Effector memory CD8-positive, alpha-beta T cell (primary cell): ENCODE data around the gene SFTPD.
A peak's percentile ranks its signal among the peaks of the same experiment; 100 is the strongest.
"Not testable (repeated sequence)": the region's sequence is repeated elsewhere in the genome, so short reads cannot be mapped to it uniquely, and the experiment has no call there.

Experiments
- ATAC-seq: fragments of 150-1000 bp; cut with Tn5 transposase; replicated peaks from 2 replicates; pipeline ENCODE4 v1.10.0; 2021; ENCODE audit warnings: mild to moderate bottlenecking, moderate library complexity
- DNase-seq, 3 experiments: peaks; one replicate each; pipeline ENCODE4 v3.0.0; 2021
- H3K27ac Mint-ChIP-seq, 2 donors: one replicate each; pipeline ENCODE4 v1.8.0; 2022; ENCODE audit warnings: mild to moderate bottlenecking in 2 of 2, mixed read lengths in 2 of 2, moderate library complexity in 2 of 2
- H3K27me3 Mint-ChIP-seq, 2 donors: one replicate each; pipeline ENCODE4 v1.8.0; 2022; ENCODE audit warnings: mixed read lengths in 2 of 2
- H3K36me3 Mint-ChIP-seq: one replicate; pipeline ENCODE4 v1.8.0; 2022; ENCODE audit warnings: mild to moderate bottlenecking, moderate library complexity, mixed read lengths; ENCODE audit not compliant: insufficient read depth
- H3K4me1 Mint-ChIP-seq, 2 donors: one replicate each; pipeline ENCODE4 v1.8.0; 2022; ENCODE audit warnings: low read depth in 2 of 2, mixed read lengths in 2 of 2
- H3K4me3 Mint-ChIP-seq, 2 donors: one replicate each; pipeline ENCODE4 v1.8.0; 2022; ENCODE audit warnings: mild to moderate bottlenecking in 2 of 2, mixed read lengths in 2 of 2, moderate library complexity in 2 of 2
- H3K9me3 Mint-ChIP-seq, 2 donors: one replicate each; pipeline ENCODE4 v1.8.0; 2022; ENCODE audit warnings: mixed read lengths in 2 of 2

The SFTPD gene

GRCh38 chr10:79898597-79899325, 50.1 kb downstream of the SFTPD start:
- no peaks in the 10 kb centered on the region for H3K36me3 Mint-ChIP-seq
- peaks cover 0 to 2% of the 10 kb centered on the region in 2 donors for H3K4me1 Mint-ChIP-seq
- H3K9me3 Mint-ChIP-seq, result no peaks in the 10 kb centered on the region

GRCh38 chr10:79892896-79893295, 56.0 kb downstream of the SFTPD start:
- H3K9me3 Mint-ChIP-seq, ATAC-seq, H3K4me3 Mint-ChIP-seq, DNase-seq, H3K4me1 Mint-ChIP-seq, H3K36me3 Mint-ChIP-seq: not testable (repeated sequence)
- peak overlapping the region in 1 of 2 donors; percentile 22 for H3K27ac Mint-ChIP-seq
- H3K27me3 Mint-ChIP-seq, result peaks cover 32 to 54% of the 10 kb centered on the region in 2 donors

More at GRCh38 chr10:79898597-79899325, 50.1 kb downstream of the SFTPD start:
- H3K4me3 Mint-ChIP-seq, result no peak overlapping the region
- ATAC-seq, result no peak
- peaks cover 32 to 59% of the 10 kb centered on the region in 2 donors for H3K27me3 Mint-ChIP-seq
- DNase-seq, result no peak
- H3K27ac Mint-ChIP-seq, result no peak overlapping the region

GRCh38 chr10:79890469-79890868, 58.4 kb downstream of the SFTPD start:
- H3K9me3 Mint-ChIP-seq, result no peaks in the 10 kb centered on the region
- DNase-seq, result no peak
- no peak overlapping the region for H3K27ac Mint-ChIP-seq
- no peaks in the 10 kb centered on the region for H3K36me3 Mint-ChIP-seq
- no peaks in the 10 kb centered on the region for H3K4me1 Mint-ChIP-seq
- H3K27me3 Mint-ChIP-seq, result peaks cover 40 to 48% of the 10 kb centered on the region in 2 donors
- no peak for ATAC-seq
- no peak overlapping the region for H3K4me3 Mint-ChIP-seq

DNA sequence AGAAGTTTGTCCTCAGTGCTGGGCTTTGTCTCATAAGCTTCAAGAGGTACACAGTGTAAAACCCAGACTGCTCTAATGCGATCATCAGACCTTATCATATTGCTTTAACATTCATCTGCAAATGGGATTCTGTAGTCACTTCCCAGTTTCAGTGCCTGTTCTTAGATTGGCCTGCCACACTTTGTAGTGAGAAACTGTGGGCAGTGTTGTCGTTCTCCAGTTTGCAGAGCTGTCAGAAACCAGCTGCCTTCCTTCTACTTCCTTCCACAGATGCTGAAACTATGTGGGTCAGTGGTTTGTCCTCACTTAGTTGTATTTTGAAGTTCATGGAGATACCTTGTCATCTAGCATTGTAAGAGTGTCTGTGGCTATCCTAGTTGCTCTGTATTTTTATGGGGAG, 59.9 kb downstream of the SFTPD start:
- H3K9me3 Mint-ChIP-seq, H3K4me3 Mint-ChIP-seq, H3K36me3 Mint-ChIP-seq, H3K27ac Mint-ChIP-seq, H3K4me1 Mint-ChIP-seq, DNase-seq, ATAC-seq: not testable (repeated sequence)
- H3K27me3 Mint-ChIP-seq, result peaks cover 44 to 51% of the 10 kb centered on the region in 2 donors
